ENCODE data around the gene ZNF791.
A peak's percentile ranks its signal among the peaks of the same experiment; 100 is the strongest.

ZNF791 gene

DNA sequence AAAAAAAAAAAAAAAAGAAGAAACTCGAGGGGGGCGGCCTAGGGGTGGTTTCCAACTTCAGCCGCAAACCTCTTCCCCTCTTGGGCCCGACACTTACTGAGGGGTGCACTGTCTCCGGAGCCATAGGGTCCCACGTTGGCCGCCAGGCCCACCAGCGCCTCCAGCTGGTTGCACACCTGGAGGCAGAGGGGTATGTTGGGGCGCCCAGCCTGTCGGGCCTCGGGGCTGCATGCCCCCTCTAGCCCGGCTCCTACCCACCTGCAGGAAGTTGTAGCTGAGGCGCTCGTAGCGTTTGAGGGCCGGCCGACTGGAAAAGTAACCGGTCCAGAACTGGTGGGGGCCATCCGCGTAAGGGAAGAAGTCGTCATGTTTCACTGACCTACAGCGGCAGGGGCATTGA, 47.2 kb downstream of the ZNF791 start:
- Histone ChIP-seq H3K4me3 (ENCODE audit: insufficient read length, low read depth) (no peak overlapping the region), H3K9ac (ENCODE audit: insufficient read length, low read depth) (no peak overlapping the region), H3K36me3 (ENCODE audit: insufficient read depth, insufficient read length, low read length) (peaks cover 69% of the 10 kb centered on the region), H3K4me1 (ENCODE audit: insufficient read depth, insufficient read length) (peaks cover 2% of the 10 kb centered on the region), H3K27me3 (ENCODE audit: insufficient read depth, insufficient read length) (no peaks in the 10 kb centered on the region), H3K9me3 (ENCODE audit: insufficient read depth, low read length) (no peaks in the 10 kb centered on the region)
- no peak for TF ChIP-seq SUZ12 (IDR thresholded peaks at IDR 0.05; ENCODE audit: extremely low read depth, insufficient read depth, insufficient read length)
- TF ChIP-seq ZNF274 (IDR thresholded peaks at IDR 0.05; ENCODE audit: low read depth, low read length), result no peak
- TF ChIP-seq YY1 (IDR thresholded peaks at IDR 0.05; ENCODE audit: insufficient read depth, insufficient read length), result no peak
- no peak for DNase-seq (ENCODE audit: low read depth, low spot score)

DNA sequence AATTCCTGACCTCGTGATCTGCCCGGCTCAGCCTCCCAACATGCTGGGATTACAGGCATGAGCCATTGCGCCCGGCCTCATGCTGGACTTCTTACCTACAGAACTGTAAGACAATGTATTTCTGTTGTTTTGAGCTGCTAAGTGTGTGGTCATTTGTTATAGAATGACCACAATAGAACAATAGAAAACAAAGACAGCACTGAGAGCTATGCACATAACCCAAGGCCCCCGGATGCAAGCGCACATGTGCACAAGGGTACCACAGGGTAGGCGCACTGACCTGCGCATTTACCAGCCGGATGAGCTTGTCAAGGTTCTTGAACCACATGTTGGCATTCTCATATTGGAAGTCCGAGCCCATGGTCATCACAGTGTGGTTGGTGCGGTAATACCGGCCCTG, 50.3 kb downstream of the ZNF791 start:
- no peak for DNase-seq (ENCODE audit: low read depth, low spot score)
- Histone ChIP-seq H3K36me3 (ENCODE audit: insufficient read depth, insufficient read length, low read length) (peaks cover 79% of the 10 kb centered on the region), H3K4me3 (ENCODE audit: insufficient read length, low read depth) (no peak overlapping the region), H3K9ac (ENCODE audit: insufficient read length, low read depth) (no peak overlapping the region), H3K9me3 (ENCODE audit: insufficient read depth, low read length) (no peaks in the 10 kb centered on the region), H3K4me1 (ENCODE audit: insufficient read depth, insufficient read length) (peaks cover 14% of the 10 kb centered on the region), H3K27me3 (ENCODE audit: insufficient read depth, insufficient read length) (no peaks in the 10 kb centered on the region)
- TF ChIP-seq ZNF274 (IDR thresholded peaks at IDR 0.05; ENCODE audit: low read depth, low read length), result no peak
- TF ChIP-seq YY1 (IDR thresholded peaks at IDR 0.05; ENCODE audit: insufficient read depth, insufficient read length), result no peak
- TF ChIP-seq SUZ12 (IDR thresholded peaks at IDR 0.05; ENCODE audit: extremely low read depth, insufficient read depth, insufficient read length), result no peak

DNA sequence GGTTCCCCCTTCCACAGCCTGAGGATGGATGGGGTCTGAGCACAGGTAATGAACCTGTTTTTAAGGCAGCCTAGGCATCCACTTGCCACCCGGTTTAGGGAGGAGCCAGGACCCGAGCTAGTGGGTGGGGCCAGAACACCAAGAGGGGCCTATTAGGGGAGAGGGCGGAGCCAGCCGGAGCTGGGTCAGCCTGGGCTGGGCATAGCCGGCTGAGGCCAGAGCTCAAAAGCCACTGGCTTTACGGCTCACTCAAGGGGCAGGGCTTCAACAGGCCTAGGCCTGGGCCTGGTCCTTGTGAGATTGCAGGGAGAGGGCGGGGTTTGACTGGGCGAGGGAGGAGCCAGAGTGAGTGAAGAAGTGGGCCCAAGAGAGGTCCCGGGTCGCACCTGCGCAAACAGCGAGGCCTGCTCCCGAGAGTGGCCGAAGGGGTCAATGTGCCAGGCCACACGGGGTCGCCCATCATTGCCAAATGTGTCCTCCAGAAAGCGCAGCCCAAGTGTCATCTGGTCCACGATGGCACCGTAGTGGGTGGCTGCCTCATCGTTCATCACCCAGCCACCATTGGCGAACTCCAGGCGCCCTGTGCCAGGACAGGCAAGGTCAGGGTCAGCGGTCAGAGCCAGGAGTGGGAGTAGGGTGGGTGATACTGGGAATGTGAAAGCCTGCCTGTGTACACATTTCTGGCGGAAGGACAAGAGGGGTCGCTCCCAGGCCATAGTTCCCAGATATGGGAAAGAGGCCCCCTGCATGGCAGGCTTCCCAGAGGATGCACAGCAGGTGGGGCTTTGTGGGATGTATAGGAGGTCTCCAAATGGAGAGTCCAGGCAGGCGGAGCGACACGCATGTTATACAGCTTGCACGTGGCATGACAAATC, 53.9 kb downstream of the ZNF791 start:
- H3K9me3 ChIP-seq (ENCODE audit: insufficient read depth, low read length), result no peaks in the 10 kb centered on the region
- H3K36me3 ChIP-seq (ENCODE audit: insufficient read depth, insufficient read length, low read length), result peaks cover 66% of the 10 kb centered on the region
- H3K9ac ChIP-seq (ENCODE audit: insufficient read length, low read depth), result no peak overlapping the region
- no peak for TF ChIP-seq ZNF274 (IDR thresholded peaks at IDR 0.05; ENCODE audit: low read depth, low read length)
- no peak for TF ChIP-seq YY1 (IDR thresholded peaks at IDR 0.05; ENCODE audit: insufficient read depth, insufficient read length)
- no peak for TF ChIP-seq SUZ12 (IDR thresholded peaks at IDR 0.05; ENCODE audit: extremely low read depth, insufficient read depth, insufficient read length)
- peaks cover 23% of the 10 kb centered on the region for H3K4me1 ChIP-seq (ENCODE audit: insufficient read depth, insufficient read length)
- H3K4me3 ChIP-seq (ENCODE audit: insufficient read length, low read depth), result no peak overlapping the region
- no peaks in the 10 kb centered on the region for H3K27me3 ChIP-seq (ENCODE audit: insufficient read depth, insufficient read length)
- no peak for DNase-seq (ENCODE audit: low read depth, low spot score)

DNA sequence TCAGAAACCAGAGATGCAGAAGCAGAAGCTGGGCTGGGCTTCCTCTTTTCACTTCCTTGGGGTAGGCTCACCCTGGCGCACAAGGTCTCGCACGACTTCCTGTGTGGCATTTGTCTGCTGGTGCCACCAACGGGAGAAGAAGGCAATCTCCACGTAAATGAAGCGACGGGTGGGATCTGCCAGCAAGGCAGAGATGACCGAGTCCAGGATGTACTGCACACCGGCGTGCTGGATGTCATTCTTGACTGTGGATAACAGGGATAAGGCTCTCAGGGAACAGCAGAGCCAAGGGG, 54.5 kb downstream of the ZNF791 start:
- Histone ChIP-seq H3K27me3 (ENCODE audit: insufficient read depth, insufficient read length) (no peaks in the 10 kb centered on the region), H3K9ac (ENCODE audit: insufficient read length, low read depth) (no peak overlapping the region), H3K4me1 (ENCODE audit: insufficient read depth, insufficient read length) (peaks cover 23% of the 10 kb centered on the region), H3K9me3 (ENCODE audit: insufficient read depth, low read length) (no peaks in the 10 kb centered on the region), H3K4me3 (ENCODE audit: insufficient read length, low read depth) (no peak overlapping the region), H3K36me3 (ENCODE audit: insufficient read depth, insufficient read length, low read length) (peaks cover 62% of the 10 kb centered on the region)
- TF ChIP-seq ZNF274 (IDR thresholded peaks at IDR 0.05; ENCODE audit: low read depth, low read length) (no peak), YY1 (IDR thresholded peaks at IDR 0.05; ENCODE audit: insufficient read depth, insufficient read length) (no peak), SUZ12 (IDR thresholded peaks at IDR 0.05; ENCODE audit: extremely low read depth, insufficient read depth, insufficient read length) (no peak)
- no peak for DNase-seq (ENCODE audit: low read depth, low spot score)

DNA sequence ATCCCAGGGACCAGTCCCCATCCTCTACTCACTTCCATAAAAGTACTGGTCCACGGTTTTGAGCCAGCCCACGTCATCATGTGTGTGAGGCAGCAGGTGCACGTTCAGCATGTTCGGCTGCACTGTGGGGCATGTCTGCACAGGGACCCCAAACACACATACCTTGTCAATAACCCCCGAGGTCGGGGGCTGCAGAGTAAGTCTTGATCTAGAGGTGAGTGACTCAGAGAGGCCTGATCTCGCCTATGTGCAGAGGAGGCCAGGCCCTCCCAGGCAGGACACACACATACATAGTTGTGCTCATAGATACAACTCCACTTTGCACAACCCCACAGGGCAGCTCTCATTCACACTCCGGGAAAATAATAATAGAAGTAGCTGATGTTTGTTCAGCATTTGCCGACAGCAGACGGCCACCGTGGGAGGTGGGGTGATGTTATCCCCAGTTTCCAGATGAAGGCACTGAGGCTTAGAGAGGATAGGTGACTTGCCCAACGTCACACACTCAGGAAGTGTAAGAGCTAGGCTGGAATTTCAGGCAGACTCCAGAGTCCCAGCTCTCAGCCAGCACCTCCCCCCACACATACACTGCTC, 55.0 kb downstream of the ZNF791 start:
- Histone ChIP-seq H3K27me3 (ENCODE audit: insufficient read depth, insufficient read length) (no peaks in the 10 kb centered on the region), H3K36me3 (ENCODE audit: insufficient read depth, insufficient read length, low read length) (peaks cover 62% of the 10 kb centered on the region), H3K4me1 (ENCODE audit: insufficient read depth, insufficient read length) (peaks cover 26% of the 10 kb centered on the region), H3K4me3 (ENCODE audit: insufficient read length, low read depth) (peak overlapping the region; percentile 73), H3K9me3 (ENCODE audit: insufficient read depth, low read length) (no peaks in the 10 kb centered on the region), H3K9ac (ENCODE audit: insufficient read length, low read depth) (peak overlapping the region; percentile 76)
- DNase-seq (ENCODE audit: low read depth, low spot score), result no peak
- TF ChIP-seq YY1 (IDR thresholded peaks at IDR 0.05; ENCODE audit: insufficient read depth, insufficient read length) (no peak), SUZ12 (IDR thresholded peaks at IDR 0.05; ENCODE audit: extremely low read depth, insufficient read depth, insufficient read length) (no peak), ZNF274 (IDR thresholded peaks at IDR 0.05; ENCODE audit: low read depth, low read length) (no peak)

DNA sequence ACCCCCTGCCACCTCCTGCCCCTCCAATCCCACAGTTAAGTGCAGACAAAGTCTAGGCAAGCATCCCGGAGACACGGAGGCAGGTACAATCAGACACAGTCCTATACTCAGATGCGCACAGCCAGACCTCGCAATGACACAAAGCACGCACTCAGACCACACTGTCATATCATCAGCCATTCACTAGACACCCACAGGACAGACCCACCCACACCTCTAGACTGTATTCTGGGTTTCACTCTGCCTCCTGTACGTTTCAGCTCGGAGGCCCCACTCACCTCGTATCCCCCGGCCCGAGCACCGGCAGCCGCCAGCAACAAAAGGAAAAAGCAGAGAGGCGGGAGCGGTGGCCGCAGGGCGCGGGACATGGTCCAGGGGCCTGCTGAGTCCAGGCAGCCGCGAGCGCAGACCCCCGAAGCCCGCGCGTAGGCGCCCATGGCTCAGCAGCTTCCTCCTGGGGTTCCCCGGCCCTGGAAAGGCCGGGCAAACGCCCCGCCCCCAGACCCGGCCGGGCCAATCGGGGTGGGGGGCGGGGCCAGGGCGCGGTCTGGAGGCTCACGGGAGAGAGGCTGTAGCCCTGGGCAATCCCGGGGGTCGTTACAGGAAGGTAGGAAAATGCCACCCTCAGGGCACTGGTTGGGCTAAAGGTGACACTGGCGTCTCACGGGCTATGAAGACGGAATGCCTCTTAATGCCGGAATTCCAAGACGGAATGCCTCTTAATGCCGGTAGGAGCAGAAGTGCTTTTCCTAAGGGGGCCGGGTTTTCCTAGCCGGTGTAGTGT, 55.7 kb downstream of the ZNF791 start, which contains the start of the genes MAN2B1 and WDR83:
MAN2B1 (minus strand) TSS at position 478 of the 784 bp plus-strand sequence; CDS start at position 437, 41 bp downstream.
WDR83 (plus strand) TSS at position 543 of the 784 bp plus-strand sequence. CDS start 2,984 bp downstream, outside the sequence.
- DNase-seq (ENCODE audit: low read depth, low spot score), result peak; percentile 64
- Histone ChIP-seq H3K9ac (ENCODE audit: insufficient read length, low read depth) (peak within 1 kb of the TSS; percentile 90), H3K27me3 (ENCODE audit: insufficient read depth, insufficient read length) (no peaks in the 10 kb centered on the region), H3K4me3 (ENCODE audit: insufficient read length, low read depth) (peak within 1 kb of the TSS; percentile 73), H3K9me3 (ENCODE audit: insufficient read depth, low read length) (no peaks in the 10 kb centered on the region), H3K36me3 (ENCODE audit: insufficient read depth, insufficient read length, low read length) (peaks cover 56% of the 10 kb centered on the region), H3K4me1 (ENCODE audit: insufficient read depth, insufficient read length) (peaks cover 26% of the 10 kb centered on the region)
- no peak for TF ChIP-seq ZNF274 (IDR thresholded peaks at IDR 0.05; ENCODE audit: low read depth, low read length)
- TF ChIP-seq YY1 (IDR thresholded peaks at IDR 0.05; ENCODE audit: insufficient read depth, insufficient read length), result no peak
- no peak for TF ChIP-seq SUZ12 (IDR thresholded peaks at IDR 0.05; ENCODE audit: extremely low read depth, insufficient read depth, insufficient read length)
